Tibial artery (tissue), 4 donors: ENCODE measurements around the gene SMYD1.

ENCODE experiments used
- DNase-seq, 2 donors: peaks; one replicate each; pipeline ENCODE4 v3.0.0-alpha.2; 2019
- H3K27ac ChIP-seq, 2 donors: fragments of 200-600 bp; sonication (generic) in 1 of 2; 1 replicate in 1 of 2; 2 replicates in 1 of 2; pipeline ENCODE4 v1.5.1; 2018 to 2019; ENCODE audit warnings: mild to moderate bottlenecking in 1 of 2
- H3K27me3 ChIP-seq, 2 donors: fragments of 200-600 bp; sonication (generic) in 1 of 2; one replicate each; pipeline versions ENCODE4 v1.5.1 to v1.6.0; 2016 to 2019
- H3K36me3 ChIP-seq, 3 donors: fragments of 200-600 bp; sonication (generic) in 2 of 3; one replicate each; pipeline ENCODE4 v1.5.1; 2016 to 2019; ENCODE audit warnings: mild to moderate bottlenecking in 2 of 3
- H3K4me1 ChIP-seq, 4 donors: fragments of 200-600 bp; sonication (generic) in 2 of 4; 1 replicate in 3 of 4; 2 replicates in 1 of 4; pipeline ENCODE4 v1.5.1; 2016 to 2019
- H3K4me3 ChIP-seq, 2 donors: fragments of 200-600 bp; sonication (generic) in 1 of 2; 1 replicate in 1 of 2; 2 replicates in 1 of 2; pipeline ENCODE4 v1.5.1; 2018 to 2019; ENCODE audit warnings: mild to moderate bottlenecking in 2 of 2
- H3K9me3 ChIP-seq, 3 donors: fragments of 200-600 bp; sonication (generic) in 1 of 3; one replicate each; pipeline ENCODE4 v1.5.1; 2016 to 2019
- CTCF ChIP-seq, 2 experiments: fragments of 200-600 bp in 1 of 2; fragments of 450-650 bp in 1 of 2; IDR thresholded peaks; one replicate each; pipeline ENCODE4 v1.5.1; 2017 to 2019; ENCODE audit warnings: antibody characterized with exemption in 2 of 2, mild to moderate bottlenecking in 1 of 2, moderate library complexity in 1 of 2
- intact Hi-C: fragments of 100-400 bp; cut with DNase I; formaldehyde crosslinking; loops from one replicate; pipeline ENCODE4 v1.15.0; 2023; ENCODE audit warnings: low total_unique reads

Gene SMYD1

DNA sequence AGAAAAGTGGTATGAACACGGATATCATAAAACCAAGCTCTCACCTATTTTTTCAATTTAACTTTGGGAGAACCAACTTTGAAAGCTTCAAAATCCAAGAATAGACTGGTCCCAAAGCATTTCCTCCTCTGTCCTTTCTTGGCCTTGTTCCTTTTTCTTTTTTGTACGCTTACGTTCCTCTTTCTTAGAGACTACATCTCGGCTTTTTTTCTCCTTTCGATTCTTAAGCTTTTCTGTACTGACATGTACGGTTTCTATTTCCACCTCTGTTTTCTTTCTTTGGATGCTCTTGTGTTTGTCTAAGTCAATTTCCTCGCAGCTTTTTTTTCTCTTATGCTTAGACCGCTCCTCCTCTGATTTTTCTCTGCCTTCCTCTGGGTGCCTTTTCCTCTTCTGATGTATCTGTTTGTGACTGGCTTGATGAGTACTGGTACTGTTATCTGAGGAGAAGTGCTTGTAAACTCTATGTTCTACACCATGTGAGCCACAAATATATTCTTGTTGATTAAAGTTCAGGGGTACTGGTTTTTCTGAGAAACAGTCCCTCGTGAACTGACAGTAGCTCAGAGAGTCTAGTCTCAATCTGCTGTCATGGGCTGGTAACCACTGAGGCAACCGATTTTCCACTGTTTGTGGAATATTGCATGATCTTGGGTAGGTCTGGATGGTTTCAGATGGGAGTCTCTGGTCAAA is 39.8 kb upstream of the SMYD1 start:
- Histone ChIP-seq H3K4me3 (no peak overlapping the region), H3K4me1 (no peaks in the 10 kb centered on the region), H3K27me3 (no peaks in the 10 kb centered on the region), H3K36me3 (peaks cover 39 to 43% (median 40%) of the 10 kb centered on the region in 3 donors), H3K9me3 (no peaks in the 10 kb centered on the region), H3K27ac (no peak overlapping the region)
- intact Hi-C loops: no loop called here
- TF ChIP-seq CTCF (IDR thresholded peaks at IDR 0.05): no peak
- DNase-seq: no peak

GRCh38 chr2:88028931-88029330 is 38.7 kb upstream of the SMYD1 start:
- no peaks in the 10 kb centered on the region for H3K9me3 ChIP-seq
- no peak overlapping the region for H3K4me3 ChIP-seq
- DNase-seq: no peak
- H3K4me1 ChIP-seq: no peaks in the 10 kb centered on the region
- intact Hi-C loops: no loop called here
- TF ChIP-seq CTCF (IDR thresholded peaks at IDR 0.05): no peak
- H3K36me3 ChIP-seq: peaks cover 46 to 51% (median 49%) of the 10 kb centered on the region in 3 donors
- H3K27me3 ChIP-seq: no peaks in the 10 kb centered on the region
- H3K27ac ChIP-seq: no peak overlapping the region

DNA sequence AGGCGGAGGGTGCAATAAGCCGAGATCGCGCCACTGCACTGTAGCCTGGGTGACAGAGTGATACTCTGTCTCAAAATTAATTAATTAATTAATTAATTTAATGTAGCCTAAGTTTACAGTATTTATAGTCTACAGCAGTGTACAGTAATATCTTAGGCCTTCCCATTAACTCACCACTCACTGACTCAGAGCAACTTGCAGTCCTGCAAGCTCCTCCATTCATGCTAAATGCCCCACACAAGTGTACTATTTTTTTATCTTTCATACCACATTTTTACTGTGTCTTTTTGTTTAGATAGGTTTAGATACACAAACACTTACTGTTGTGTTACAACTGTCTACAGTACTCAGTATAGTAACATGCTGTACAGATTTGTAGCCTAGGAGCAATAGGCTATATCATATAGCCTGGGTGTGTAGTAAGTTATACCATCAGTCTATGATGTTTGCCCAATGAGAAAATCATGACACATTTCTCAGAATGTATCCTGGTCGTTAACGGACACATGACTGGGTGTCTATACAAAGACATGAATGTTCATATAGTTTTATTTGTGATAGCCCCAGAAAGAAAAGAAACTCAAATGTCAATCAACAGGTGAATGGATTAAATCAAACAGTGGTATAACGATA is 35.4 kb upstream of the SMYD1 start:
- peaks cover 38 to 61% (median 44%) of the 10 kb centered on the region in 3 donors for H3K36me3 ChIP-seq
- intact Hi-C loops: no loop called here
- no peaks in the 10 kb centered on the region for H3K4me1 ChIP-seq
- H3K27me3 ChIP-seq: no peaks in the 10 kb centered on the region
- H3K9me3 ChIP-seq: no peaks in the 10 kb centered on the region
- TF ChIP-seq CTCF (IDR thresholded peaks at IDR 0.05): no peak
- DNase-seq: no peak
- no peak overlapping the region for H3K4me3 ChIP-seq
- no peak overlapping the region for H3K27ac ChIP-seq

DNA sequence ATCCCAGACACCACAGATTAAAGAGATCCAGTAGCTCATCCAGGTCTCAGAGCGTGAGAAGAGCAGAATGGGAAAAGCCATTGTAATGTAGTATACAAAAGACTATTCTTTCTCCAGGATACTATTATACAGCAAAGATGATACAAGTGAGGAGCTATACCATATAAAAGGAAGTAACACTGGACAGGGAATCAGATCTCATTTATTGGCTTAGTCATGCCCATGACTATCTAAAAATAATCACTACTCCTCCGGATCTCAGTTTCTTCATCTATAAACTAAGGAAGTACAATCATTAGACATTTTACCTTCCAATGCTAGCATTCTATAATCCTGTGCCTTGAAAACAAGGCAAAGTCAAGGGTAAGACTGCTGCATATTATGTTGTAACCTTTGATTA is 31.4 kb upstream of the SMYD1 start:
- intact Hi-C loops: no loop called here
- H3K27ac ChIP-seq: no peak overlapping the region
- H3K9me3 ChIP-seq: no peaks in the 10 kb centered on the region

DNA sequence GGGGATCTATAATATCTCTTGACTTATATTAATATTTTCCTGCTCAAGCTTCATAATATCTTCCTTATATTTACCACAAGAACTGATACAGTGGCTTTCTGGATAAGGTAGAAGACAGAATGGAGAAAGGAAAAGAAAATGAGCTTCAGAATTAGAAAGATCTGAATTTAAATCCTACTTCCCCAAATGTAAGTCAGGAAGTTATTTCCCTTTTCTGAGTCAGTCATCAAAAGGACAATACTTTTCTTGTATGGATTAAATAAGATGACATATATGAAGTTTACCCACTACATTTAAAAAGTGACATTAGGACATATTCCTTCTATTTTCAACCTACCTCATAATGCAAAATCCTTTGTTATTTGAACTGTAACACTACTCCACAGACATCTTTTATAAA is 31.0 kb upstream of the SMYD1 start:
- DNase-seq: no peak
- Histone ChIP-seq H3K4me3 (no peak overlapping the region), H3K27ac (no peak overlapping the region), H3K9me3 (no peaks in the 10 kb centered on the region), H3K27me3 (no peaks in the 10 kb centered on the region), H3K4me1 (peaks cover 0 to 8% (median 0%) of the 10 kb centered on the region in 4 donors), H3K36me3 (peaks cover 7 to 33% (median 21%) of the 10 kb centered on the region in 3 donors)
- no peak for TF ChIP-seq CTCF (IDR thresholded peaks at IDR 0.05)
- intact Hi-C loops: no loop called here

More for the DNA sequence above, 31.4 kb upstream of the SMYD1 start:
- H3K36me3 ChIP-seq: peaks cover 11 to 34% (median 21%) of the 10 kb centered on the region in 3 donors
- peaks cover 0 to 8% (median 0%) of the 10 kb centered on the region in 4 donors for H3K4me1 ChIP-seq
- no peak overlapping the region for H3K4me3 ChIP-seq
- TF ChIP-seq CTCF (IDR thresholded peaks at IDR 0.05): no peak
- DNase-seq: no peak
- H3K27me3 ChIP-seq: no peaks in the 10 kb centered on the region
